Upper lobe of left lung (tissue), 4 donors: ENCODE results near the gene TENM3.

Source experiments
- CTCF ChIP-seq, 6 experiments: fragments of 450-650 bp in 4 of 6; fragments of 200-600 bp in 2 of 6; sonication (generic) in 2 of 6; IDR thresholded peaks; one replicate each; pipeline ENCODE4 v1.5.1; 2016 to 2019; ENCODE audit warnings: antibody characterized with exemption in 6 of 6
- EP300 ChIP-seq, 4 donors: sonication (generic); formaldehyde crosslinking; IDR thresholded peaks; one replicate each; pipeline ENCODE4 v1.5.1; 2017; ENCODE audit warnings: antibody characterized with exemption in 4 of 4, control low read depth in 2 of 4
- POLR2A ChIP-seq, 4 donors: fragments of 450-650 bp; IDR thresholded peaks; one replicate each; pipeline ENCODE4 v1.5.1; 2016 to 2017; ENCODE audit warnings: antibody characterized with exemption in 4 of 4, mild to moderate bottlenecking in 2 of 4

DNA sequence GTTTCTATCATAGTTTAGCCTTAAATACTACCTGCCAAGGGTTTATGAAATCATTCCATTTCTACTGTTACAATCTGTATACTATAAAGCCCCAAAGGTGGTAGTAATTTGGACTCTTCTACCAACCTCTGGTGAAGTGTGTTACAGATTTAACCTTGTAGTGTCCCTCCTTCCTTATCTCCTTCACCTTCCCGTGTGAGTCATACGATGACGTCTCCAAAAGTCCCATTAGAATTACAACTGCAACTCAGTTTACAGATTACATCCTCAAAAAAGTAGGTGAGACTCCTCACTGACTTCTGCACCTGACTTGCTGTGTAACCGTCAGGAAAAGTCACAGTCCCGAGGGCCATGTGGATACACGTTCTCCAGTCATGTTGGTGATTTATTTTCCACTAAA is 455.0 kb downstream of the TENM3 start:
- TF ChIP-seq CTCF (IDR thresholded peaks at IDR 0.05) (no peak), EP300 (IDR thresholded peaks at IDR 0.05) (no peak), POLR2A (IDR thresholded peaks at IDR 0.05) (no peak)
